Measurements from ENCODE around the gene PHF8.

PHF8 gene

GRCh38 chrX:54012830-54013500 lies 31.3 kb downstream of the PHF8 start:
- DNase-seq (ENCODE audit: low read depth): no peak

GRCh38 chrX:54007682-54008081 lies 36.6 kb downstream of the PHF8 start:
- no peak for DNase-seq (ENCODE audit: low read depth)

DNA sequence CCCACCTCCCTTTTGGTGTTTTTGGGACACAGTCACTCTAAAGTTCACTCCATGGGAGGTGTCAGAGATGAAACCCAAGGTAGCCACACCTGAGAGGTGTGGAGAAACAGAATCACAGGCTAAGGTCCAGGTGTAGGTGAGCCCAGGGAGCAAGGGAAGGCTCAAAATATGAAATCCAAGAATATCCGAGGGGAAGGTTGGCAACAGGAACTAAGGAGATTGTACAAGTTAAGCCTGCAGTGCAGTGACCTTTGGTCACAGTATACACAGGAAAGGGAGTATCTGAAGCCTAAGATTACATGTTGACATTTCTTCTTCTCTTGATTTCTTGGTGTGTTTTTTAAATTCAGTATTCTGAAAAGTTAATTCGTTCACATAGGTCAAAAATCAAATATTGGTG lies 46.5 kb downstream of the PHF8 start:
- no peak for DNase-seq (ENCODE audit: low read depth)

DNA sequence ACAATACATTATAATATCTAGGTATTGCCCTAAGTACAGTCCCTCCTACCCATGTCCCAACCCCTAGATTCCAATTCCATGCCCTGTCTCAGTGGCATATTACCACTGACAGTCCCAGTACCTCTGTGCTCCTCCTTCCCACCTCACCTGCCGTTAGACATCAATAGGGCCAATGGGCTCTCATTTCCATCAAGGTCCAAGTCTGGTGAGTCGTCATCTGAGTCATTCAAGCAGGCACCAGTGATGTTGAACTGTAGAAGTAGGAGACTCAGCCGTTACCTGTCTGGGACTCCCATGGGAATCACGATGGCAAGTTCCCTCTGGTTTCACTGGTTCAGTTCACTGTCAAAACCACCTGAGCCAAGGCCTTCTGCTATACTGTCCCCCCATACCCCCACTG lies 51.7 kb downstream of the PHF8 start:
- DNase-seq (ENCODE audit: low read depth): no peak

- DNase-seq (ENCODE audit: low read depth): no peak
Measured at GRCh38 chrX:53990171-53990570, 54.1 kb downstream of the PHF8 start.

DNA sequence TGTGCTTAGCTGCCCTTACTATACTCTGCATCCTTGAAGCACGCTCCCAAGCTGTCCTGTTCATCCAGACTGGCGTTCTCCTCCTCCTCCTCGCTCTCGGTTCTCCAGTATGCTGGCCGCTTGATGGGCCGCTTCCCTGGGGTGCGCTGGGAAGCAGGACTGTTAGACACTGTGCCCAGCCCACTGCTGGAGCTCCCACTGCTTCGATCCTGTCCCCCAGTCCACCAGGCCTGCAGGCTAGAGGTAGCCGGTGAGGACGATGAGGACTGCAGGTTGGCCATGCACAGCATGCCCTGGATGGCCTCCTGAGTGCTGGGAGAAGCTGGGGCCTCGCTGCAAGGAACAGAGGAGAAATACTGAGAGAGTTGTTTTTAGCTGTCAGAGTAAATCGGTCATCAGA lies 59.4 kb downstream of the PHF8 start:
- DNase-seq (ENCODE audit: low read depth): no peak

GRCh38 chrX:53974529-53974928 lies 69.7 kb downstream of the PHF8 start:
- no peak for DNase-seq (ENCODE audit: low read depth)

GRCh38 chrX:53969540-53969939 lies 74.7 kb downstream of the PHF8 start:
- no peak for DNase-seq (ENCODE audit: low read depth)

GRCh38 chrX:53950130-53950733 lies 94.0 kb downstream of the PHF8 start:
- DNase-seq (ENCODE audit: low read depth): no peak

DNA sequence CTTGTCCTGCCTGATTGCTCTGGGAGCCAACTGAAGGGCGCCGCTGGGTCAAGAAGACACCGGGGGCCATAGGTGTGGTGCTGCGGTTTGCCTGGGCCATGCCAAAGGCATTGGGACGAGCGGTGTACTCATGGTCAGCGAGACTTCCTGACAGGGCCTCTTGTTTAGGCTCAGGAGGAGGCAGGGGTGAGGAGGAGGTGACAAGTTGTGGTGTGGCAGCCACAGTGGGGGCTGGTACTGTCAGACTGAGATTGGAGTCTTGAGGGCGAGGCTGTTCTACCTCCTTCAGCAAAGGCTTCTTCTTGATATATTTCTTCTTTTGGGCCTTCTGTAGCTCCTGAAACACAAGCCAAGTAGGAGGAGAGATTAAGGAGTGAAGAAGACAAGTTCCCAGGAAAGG lies 104.1 kb downstream of the PHF8 start:
- no peak for DNase-seq (ENCODE audit: low read depth)

DNA sequence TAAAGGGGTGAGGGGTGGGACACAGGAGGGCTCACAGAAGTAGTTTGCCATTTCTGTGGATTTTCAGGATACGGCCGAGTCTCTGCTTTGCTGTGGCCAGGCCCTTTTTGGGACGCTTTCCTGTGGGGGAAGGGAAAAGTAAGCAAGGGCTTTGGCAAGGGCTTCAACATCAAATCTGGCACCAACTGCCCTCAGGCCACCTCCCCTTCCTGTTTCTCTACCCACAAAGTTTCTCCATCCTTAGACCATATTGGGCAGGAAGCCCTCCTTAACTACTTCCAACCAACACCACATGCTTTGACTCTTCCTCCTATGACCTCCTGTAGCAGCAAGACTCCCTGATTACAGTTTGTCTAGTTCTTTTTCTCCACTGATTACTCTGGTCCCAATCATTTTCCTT lies 105.1 kb downstream of the PHF8 start:
- no peak for DNase-seq (ENCODE audit: low read depth)

DNA sequence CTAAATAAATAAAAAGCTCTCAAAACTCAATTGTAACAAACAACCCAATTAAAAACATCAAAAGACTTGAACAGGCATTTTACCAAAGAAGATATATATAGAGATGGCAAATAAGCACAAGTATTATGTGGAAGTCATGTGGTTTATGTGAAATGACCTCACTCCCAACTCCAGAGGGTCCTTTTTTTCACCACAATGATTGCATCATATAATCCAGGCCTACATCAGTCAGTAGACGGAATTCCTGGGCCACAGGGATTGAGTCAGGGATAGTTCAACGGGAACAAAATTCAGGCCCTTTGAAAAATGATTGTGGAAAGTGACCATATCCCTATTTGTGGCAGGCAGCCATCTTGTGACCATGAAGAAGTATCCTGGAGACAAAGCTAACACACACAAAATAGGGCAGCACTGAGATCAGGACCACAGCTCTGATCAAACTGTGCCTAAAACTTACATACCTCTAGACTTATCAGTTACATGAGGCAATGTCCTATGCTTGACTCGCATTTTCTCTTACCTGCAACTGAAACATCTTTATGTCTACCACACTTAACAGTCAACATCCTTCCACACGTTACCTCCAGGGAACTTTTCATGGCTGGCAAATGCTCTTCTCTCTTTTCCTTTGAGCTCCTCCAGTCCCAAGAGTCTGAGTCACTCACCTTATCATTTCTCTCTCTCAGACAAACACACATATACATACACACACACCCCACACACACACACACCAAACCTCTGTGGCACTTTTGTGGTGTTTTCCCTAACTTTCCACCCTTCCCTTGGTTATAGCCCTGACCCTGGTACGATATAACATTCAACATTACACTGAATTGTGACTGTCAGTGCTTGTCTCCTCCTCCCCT lies 113.5 kb downstream of the PHF8 start:
- DNase-seq (ENCODE audit: low read depth): peak; percentile 61

DNA sequence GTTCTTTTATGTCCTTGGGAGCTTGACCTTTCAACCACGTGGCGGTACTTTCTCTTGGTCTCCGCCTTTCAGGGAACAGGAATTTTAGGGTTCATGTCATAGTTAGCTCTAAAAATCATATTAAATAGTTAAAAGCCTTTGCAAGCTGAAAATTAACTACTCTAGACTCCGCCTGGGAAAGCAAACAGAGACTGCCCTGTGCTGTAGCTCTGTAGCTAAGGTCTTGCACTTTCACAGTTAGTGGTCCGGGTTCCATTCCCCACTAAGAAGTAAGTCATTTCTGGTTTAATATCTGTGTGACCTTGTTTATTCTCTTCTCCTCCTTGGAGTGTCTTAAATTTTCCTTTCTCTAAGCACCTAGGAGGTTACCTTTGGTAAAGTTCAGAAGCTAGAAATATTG lies 118.2 kb downstream of the PHF8 start:
- no peak for DNase-seq (ENCODE audit: low read depth)

GRCh38 chrX:53918702-53919101 lies 125.6 kb downstream of the PHF8 start:
- DNase-seq (ENCODE audit: low read depth): no peak

DNA sequence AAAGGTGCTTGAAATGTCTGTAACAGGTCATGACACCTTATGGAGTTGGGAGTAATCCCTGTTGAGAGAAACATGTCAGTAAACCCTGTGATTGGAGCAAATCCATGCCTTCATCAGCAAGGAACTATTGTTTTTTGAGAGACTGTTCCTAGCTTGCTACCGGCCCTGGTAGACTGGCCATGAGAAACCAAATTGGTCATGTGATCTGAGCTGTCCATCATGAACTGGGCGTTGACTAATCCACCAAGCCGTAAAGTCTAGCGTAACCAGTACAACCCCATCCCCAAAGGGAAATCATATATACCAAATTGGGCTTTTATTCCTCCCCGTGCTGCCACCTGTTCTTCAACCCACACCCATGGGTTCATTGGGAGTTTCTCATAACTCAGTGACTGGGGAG lies 143.7 kb downstream of the PHF8 start:
- no peak for DNase-seq (ENCODE audit: low read depth)

DNA sequence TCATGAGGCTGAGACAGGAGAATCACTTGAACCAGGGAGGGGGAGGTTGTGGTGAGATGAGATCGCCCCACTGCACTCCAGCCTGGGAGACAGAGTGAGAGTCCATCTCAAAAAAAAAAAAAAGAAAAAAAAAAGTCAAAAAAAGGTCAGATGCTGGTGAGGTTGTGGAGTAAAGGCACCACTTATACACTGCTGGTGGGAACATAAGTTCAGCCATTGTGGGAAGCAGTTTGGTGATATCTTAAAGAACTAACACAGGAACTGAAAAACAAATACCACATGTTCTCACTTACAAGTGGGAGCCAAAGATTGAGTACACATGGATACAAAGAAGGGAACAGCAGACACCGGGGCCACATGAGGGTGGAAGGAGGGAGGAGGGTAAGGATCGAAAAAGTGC lies 149.0 kb downstream of the PHF8 start:
- no peak for DNase-seq (ENCODE audit: low read depth)

All from stromal cell of bone marrow (primary cell).